ENCODE measurements around the gene GABRD. TPM values are rescaled to one million over a fixed set of nuclear protein-coding genes. Genes with fewer than 3 reads are reported as not detected.
A peak's percentile ranks its signal among the peaks of the same experiment; 100 is the strongest.

Gene GABRD
- total and polyA plus RNA-seq, 12 donors = 0.72 to 6.6 (median 3.0) TPM; not detected in 1

DNA sequence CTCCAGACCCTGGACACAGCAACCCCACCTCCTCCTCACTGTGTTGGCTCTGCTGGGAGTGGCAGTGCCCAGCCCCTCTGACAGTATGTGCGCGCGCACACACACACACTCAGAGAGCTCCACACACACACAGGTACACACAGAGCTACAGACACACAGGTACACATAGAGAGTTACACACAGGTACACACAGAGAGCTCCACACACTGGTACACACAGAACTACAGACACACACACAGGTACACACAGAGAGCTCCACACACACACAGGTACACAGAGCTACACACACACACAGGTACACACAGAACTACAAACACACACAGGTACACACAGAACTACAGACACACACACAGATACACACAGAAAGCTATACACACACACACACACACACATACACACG, 24.7 kb downstream of the GABRD start:
- H3K4me1 ChIP-seq (replicated peaks in 1 of 2) = peaks cover 3 to 14% of the 10 kb centered on the region in 2 donors
- DNase-seq = no peak
- no peak overlapping the region for H3K27ac ChIP-seq
- H3K9me3 ChIP-seq (replicated peaks in 1 of 3) = no peaks in the 10 kb centered on the region
- no peak for TF ChIP-seq POLR2A (IDR thresholded peaks at IDR 0.05)
- TF ChIP-seq, protein P1, sequence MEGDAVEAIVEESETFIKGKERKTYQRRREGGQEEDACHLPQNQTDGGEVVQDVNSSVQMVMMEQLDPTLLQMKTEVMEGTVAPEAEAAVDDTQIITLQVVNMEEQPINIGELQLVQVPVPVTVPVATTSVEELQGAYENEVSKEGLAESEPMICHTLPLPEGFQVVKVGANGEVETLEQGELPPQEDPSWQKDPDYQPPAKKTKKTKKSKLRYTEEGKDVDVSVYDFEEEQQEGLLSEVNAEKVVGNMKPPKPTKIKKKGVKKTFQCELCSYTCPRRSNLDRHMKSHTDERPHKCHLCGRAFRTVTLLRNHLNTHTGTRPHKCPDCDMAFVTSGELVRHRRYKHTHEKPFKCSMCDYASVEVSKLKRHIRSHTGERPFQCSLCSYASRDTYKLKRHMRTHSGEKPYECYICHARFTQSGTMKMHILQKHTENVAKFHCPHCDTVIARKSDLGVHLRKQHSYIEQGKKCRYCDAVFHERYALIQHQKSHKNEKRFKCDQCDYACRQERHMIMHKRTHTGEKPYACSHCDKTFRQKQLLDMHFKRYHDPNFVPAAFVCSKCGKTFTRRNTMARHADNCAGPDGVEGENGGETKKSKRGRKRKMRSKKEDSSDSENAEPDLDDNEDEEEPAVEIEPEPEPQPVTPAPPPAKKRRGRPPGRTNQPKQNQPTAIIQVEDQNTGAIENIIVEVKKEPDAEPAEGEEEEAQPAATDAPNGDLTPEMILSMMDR (IDR thresholded peaks at IDR 0.05) = no peak
- intact Hi-C loops (cut with DNase I) = loop anchor here in 1 of 2 donors (5.0 kb wide), 1 partner anchor 87 kb away; no protein-coding TSS in a partner anchor
- H3K36me3 ChIP-seq (replicated peaks in 1 of 2) = no peaks in the 10 kb centered on the region
- 91 to 98% (median 94%) methylated on average over 4 of the region's 4 CpGs for WGBS, 4 donors
- no peak overlapping the region for H3K4me3 ChIP-seq
- H3K27me3 ChIP-seq = no peaks in the 10 kb centered on the region

DNA sequence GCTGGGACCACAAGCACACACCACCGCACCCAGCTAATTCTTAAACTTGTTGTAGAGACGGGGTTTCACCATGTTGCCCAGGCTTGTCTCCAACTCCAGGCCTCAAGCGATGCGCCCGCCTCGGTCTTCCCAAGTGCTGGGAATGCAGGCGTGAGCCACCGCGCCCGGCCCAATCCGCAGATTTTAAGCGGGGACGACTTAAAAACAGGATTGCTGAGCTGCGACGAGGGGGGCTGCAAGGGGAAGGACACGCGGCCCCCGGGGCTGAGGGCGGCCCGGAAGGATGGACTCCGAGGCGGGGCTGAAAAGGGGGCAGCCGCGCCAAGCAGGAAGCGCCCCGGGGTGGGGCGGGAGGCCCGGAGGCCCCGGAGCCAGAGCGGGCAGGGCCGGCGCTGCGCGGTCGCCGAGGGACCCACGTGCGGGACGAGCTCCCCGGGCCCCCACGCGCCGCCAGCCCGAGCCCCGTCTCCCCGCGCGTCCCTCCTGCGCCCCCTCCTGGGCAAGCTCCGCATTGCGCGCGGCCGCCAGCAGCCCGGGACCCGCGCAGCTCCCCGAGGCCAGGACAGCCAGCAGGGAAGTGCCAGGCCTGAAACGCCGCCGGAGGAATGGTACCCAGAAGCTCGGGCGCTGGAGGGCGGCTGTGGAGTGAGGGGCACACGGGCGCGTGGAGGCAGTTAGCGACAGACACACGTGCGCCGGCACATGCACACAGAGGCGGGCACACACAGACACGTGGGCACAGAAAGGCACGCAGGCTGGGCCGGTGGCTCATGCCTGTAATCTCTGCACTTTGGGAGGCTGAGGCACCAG, 25.6 kb downstream of the GABRD start:
- H3K27ac ChIP-seq = no peak overlapping the region
- WGBS, 4 donors = 12 to 35% (median 17%) methylated on average over 8 to 75 of the region's 75 CpGs
- DNase-seq = peak; percentile 49 to 83 (median 73)
- intact Hi-C loops (cut with DNase I) = loop anchor here (5.0 kb wide), 2 partner anchors 87 to 102 kb away; no protein-coding TSS in a partner anchor
- H3K9me3 ChIP-seq (replicated peaks in 1 of 3) = no peaks in the 10 kb centered on the region
- H3K36me3 ChIP-seq (replicated peaks in 1 of 2) = no peaks in the 10 kb centered on the region
- peaks cover 8 to 20% of the 10 kb centered on the region in 2 donors for H3K4me1 ChIP-seq (replicated peaks in 1 of 2)
- no peaks in the 10 kb centered on the region for H3K27me3 ChIP-seq
- peak overlapping the region in 1 of 4 donors; percentile 26 for H3K4me3 ChIP-seq
- no peak for TF ChIP-seq POLR2A (IDR thresholded peaks at IDR 0.05)
- TF ChIP-seq, protein P1 (IDR thresholded peaks at IDR 0.05) = peak; percentile 38 to 98 (median 78)

DNA sequence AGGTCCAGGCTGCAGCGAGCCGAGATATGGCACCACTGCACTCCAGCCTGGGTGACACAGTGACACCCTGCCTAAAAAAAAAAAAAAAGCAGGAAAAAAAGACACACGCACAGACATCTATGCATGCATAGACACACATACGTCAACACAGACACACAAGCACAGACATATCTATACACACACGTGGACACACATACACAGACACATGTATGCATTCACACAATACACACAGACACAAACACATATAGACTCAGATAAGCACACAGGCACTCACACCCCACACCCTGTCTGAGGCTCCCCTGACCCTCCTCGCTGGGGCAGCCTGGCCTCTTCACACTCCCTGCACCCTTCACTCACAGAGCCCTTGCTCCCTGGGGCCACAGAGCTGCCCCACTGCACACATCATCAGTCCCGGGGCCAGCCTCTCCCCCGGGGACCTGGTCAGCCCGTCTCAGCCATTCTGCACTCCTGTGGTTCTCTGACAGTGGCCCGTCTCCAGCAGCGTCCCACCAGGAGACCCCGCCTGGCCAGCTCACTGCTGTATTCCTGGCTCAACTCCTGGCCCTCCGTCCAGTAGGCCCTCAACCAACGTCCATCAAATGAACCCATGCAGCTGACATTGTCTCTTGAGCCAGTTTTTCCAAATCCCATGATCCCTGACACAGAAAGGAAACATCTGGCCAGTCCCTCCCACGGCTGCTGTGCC, 26.5 kb downstream of the GABRD start:
- intact Hi-C loops (cut with DNase I) = loop anchor here in 1 of 2 donors (5.0 kb wide), 2 partner anchors 88 to 103 kb away; no protein-coding TSS in a partner anchor
- Histone ChIP-seq H3K36me3 (replicated peaks in 1 of 2) (no peaks in the 10 kb centered on the region), H3K9me3 (replicated peaks in 1 of 3) (no peaks in the 10 kb centered on the region), H3K4me3 (no peak overlapping the region), H3K27ac (no peak overlapping the region), H3K27me3 (no peaks in the 10 kb centered on the region), H3K4me1 (replicated peaks in 1 of 2) (peaks cover 9 to 22% of the 10 kb centered on the region in 2 donors)
- WGBS, 4 donors = 55 to 66% (median 63%) methylated on average over 11 to 15 of the region's 15 CpGs
- TF ChIP-seq POLR2A (IDR thresholded peaks at IDR 0.05) = no peak
- TF ChIP-seq, protein P1 (IDR thresholded peaks at IDR 0.05) = no peak
- no peak for DNase-seq

Measured in adrenal gland (tissue), 12 donors.